ENCODE data around the gene NCOR2.

The NCOR2 gene

DNA sequence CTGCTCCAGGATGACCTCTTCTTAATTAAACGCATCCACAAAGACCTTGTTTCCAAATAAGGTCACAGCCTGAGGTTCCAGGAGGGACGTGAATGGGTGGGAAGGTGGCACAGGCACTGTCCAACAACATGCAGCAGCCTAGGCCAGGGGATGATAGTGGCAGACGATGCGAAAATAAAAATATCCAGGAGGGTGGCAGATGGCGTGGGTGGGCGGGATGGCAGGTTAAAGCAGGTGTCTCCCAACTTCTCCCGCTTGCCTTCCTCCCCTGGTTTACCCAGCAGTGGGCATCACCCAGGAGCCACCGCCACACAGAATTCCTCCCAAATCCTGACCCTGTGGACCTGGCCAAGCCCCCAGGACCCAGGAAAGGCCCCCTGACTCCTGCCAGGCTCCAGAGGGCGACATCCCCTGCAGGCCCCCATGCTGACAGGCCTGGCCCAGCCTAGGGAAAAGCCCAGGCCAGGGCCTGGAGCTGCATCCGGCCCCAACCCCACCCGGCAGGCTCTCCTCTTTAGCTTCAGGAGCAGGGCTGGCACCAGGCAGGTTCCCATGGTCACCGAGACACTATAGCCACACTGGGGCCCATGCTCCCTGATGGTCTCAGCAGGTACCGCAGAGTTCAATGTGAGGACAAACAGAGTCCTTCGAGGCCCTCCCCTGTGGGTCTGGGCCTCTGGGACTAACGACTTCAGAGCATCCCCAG lies 9.7 kb downstream of the NCOR2 start:
- DNase-seq: no peak

DNA sequence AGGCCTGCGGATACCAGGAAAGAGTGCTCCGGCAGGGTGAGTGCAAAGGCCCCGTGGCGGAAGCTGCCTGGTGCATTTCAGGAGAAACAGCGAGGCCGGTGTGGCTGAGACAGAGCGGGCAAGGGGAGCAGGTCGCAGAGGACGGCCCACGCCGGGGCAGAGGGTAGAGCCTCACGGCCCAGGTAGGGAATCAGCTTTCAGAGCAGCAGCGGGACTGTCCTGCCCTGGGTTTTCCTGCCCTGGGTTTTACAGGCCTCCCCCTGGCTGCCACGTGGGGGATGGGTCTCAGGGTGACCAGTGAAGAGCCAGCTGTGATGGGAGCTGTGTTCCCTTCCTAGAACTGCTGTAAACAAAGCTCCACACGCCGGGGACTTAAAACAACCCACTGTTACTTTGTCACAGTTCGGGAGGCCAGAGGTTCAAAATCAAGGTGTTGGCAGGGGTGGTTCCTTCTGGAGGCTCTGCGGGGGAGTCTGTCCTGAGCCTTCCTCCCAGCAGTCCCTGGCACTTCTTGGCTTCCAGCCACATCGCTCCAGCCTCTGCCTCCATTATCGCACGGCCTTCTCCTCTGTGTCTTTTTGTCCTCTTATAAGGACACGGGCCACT lies 10.4 kb downstream of the NCOR2 start:
- DNase-seq: no peak

DNA sequence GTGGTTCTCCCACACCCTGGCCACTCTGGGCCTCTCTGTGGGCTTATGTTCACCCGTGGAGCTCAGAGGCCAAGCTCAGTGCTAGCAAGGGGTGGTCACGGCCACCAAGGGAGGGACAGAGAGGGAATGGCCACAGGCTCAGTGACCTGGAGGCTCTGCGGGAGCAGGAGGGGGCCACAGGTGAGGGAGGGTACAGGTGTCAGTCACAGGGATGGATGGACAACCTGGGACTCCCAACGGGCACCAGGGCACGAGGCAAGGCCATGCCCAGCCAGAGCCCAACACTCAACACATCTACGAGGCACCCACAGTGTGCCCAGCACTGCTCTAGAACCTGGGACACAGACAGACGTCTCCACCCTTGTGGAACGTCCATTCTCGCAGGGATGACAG lies 11.3 kb downstream of the NCOR2 start:
- no peak for DNase-seq

DNA sequence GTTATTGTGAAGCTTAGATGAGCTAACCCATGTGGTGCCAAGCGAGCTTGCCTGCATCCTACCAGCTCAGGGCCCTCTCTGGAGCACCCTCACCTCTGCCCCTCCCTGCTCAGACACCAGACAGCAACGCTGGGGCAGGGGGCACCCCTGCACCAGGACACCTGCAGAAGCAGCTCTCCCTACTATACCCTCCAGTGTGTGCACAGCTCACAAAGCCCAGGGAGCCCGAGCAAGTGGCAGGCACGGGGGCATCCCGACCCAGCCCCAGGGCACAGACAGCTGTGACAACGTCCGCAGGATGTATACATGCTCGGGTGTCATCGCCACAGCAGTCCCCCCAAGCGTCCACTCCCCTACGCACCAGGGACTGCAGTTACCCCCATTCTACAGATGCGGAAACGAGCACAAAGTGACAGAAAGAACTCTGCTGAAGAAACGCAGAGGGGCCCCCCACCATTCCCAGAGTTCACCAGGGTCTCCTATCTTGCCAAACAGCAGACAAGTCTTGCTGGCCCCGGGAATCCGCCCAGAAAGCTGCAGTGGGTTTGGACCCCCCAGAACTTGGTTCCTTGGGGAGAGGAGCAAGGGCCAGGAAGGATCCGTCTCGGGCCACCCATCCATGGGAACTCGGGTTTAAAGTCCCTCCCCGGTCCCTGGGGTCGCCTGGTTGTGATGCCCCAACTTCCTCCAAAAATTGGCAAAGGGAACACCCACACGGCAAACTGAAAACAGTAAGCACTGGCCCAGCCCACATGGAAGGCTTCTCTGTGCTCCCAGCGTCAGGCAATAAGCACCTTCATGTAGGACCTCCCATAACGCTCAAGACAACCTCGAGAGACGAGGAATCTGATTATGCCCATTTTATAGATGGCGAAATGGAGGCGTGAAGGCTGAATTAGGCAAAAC lies 12.0 kb downstream of the NCOR2 start:
- DNase-seq: peak; percentile 38

DNA sequence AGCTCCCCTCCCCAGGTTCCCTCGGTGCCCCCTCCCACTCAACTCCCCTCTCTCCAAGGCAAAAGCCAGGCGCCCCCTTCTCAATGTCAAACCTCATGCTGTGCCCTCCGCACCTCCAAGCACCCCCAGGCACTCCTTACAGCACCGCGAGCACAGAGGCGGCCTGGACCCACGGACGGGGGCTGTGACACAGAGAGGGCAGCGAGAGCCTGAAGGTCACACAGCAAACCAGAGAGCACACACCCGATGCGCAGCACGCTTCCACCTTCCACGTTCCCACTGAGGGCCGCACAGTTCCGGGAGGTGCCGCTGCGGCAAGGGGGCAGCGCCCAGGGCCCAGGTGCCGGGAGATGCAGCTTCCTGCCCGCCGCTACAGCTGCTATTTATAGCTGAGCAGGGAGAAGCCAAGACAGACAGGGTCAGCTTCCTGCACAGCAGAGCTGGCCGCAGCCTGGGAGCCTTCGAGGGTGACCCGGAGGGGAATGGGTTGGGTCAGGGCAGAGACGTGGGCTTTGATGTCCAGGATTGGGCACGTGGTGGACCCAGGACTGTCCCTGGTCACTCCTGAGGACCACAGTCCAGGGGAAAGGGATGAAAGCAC lies 12.9 kb downstream of the NCOR2 start:
- no peak for DNase-seq

DNA sequence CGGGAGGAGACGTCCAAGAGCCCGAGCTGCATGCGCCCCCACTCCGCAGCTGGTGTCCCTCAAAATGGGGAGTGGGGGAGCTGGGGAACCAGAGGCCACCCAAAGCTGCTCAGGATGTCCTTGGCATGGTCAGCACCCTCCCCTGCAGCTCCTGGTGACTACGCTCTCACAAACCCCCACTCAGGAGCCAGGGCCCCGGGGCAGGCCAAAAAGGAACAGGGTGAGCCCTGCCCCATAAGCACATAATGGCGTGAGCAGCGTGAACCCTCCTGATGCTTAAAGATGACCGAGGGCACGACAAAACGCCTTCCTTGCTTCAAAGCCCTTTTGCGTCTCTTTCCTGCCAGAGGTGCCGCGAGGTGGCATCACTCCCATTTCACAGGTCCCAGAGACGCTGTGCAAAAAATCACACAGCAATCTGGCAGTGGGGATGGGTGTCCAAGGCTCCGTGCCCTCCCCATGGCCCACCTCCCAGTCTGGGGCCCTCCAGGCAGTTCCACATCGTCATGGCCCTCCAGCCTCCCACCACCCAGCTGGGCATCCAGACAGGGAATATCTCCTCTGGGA lies 13.5 kb downstream of the NCOR2 start:
- DNase-seq: no peak

DNA sequence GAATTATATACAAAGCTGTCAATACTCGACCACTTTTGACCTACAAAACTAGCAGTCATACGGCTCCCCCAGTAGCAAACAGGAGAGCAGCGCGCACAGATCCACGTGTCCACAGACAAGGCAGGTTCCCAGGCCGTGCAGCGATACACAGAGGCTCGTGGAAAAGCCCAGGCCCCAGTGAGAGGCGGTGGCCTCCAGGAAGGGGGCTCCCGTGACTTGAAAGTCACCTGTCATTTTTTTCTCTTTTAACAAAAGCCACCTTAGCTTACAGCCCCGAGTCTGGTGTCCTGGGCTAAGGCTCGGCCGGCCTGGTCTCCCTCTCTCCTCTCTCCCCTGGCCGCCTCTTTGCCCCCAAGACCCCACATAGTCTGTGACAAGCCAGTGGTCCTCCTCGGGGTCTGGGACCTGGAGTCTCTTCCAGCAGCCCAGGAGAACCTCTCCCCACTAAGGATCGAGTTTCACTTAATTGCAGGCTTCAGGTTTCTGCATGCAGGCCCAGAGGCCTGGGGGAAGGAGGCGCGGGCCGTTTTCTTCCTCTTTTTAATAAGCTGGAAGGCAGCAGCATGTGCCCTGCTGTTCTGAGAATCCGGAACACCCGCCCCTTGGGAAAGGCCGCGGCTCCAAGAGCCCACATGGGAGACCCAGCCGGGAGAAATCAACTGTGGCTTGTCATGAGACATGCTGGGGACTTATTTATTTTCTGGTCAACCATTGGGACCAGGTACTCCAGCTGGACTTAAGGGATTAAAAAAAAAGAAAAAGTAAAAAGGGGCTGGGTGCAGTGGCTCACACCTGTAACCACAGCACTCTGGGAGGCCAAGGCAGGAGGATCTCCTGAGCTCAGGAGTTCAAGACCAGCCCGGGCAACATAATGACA lies 15.9 kb downstream of the NCOR2 start:
- DNase-seq: peak; percentile 85

DNA sequence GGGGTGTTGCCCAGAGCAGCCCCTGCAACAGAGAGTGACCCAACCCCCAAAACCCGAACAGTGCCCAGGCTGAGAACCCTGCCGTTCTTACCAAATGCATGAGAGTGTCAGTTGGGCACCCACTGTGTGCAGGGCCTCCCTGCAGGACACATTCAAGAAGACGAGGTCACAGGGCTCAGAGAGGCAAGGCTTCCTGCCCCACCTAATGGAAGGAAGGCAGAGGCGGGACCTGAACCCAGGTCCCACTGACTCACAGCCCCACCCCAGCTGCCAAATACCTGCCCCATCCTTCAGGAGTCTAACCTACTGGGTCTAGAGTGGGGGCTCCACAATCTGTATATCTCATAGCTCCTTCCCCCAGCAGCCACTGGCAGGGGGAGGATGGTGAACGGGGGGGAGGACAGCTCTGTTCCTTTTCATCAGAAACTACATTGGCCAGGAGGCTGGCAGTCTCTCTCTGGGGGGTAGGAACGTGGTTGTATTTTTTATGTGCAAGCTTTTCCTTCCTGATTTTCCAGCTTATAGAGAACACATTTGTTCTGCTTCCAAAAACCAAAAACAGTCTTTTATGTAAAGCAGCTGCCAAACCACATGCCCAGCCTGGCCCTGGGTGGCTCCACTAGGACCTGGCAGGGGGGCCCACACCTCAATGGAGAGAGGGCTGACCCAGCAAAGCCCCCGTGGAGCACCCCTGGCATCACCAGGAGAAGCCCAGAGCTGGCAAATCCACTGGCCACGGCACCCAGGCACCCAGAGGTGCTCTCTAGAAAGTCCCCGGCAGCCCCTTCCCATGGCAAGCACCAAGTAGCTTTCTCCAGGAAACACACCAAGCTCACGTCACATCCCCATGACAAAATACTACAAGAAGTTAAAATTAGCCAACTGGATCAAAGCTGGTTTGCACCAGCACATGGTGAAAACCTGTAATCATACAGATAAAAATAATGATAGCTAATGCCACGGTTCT lies 17.0 kb downstream of the NCOR2 start:
- DNase-seq: peak; percentile 54

DNA sequence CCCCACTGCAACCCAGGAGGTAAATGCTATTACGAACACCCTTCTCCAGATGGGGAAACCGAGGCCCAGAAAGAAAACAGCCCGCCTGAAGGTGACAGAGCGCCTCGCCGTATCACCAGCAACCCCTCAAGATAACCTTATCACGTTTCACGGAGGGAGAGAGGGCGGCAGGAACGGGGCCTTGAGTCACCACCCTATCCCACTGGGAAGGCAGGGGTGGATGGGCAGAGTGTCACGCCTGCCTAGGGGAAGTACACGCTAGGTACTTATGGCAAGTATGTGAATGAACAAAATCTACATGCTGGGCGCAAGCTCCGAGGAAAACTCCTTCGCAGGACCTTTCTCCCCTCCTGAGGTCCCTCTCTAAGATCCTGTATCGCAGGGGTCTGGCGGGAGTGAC lies 17.8 kb downstream of the NCOR2 start:
- no peak for DNase-seq

DNA sequence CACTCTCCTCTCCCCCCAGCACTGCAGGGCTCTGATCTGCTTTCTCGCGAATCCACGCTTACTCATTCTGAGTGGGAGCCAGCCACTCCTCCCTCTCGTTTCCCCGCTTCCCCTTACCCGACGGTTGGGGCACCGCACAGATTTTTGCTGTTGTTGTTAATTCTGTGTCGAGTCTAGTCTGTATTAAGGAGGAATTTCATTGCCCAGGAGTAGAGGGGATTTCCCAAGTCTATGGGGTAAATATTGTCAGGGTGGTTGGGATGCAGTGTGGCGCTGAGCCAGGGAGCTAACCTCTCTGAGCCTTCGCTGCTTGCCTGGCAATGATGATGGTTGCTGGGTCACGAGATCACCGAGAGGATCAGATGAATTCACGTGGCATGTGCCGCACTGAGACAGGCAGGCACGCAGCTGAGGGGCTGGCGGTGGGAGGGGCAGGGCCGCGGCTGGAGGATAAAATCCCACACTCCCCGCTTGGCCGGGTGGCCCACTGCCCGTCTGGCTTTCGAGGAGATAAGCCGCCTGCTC lies 18.5 kb downstream of the NCOR2 start:
- DNase-seq: peak; percentile 94

DNA sequence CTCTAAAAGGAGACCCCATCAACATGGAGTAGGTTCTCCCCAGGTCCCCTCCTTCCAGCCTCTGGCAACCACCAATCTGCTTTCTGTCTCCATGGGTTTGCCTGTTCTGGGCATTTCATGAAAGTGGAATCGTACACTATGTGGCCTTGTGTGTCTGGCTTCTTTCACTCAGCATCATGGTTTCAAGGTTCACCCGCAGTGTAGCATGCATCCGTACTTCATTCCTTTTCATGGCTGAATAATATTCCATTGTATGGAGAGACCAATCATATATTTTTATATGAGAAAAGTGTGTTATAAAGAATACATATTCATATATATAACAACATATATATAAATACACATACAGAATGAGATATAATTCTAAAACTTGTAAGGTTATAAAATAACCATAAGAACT lies 19.8 kb downstream of the NCOR2 start:
- no peak for DNase-seq

DNA sequence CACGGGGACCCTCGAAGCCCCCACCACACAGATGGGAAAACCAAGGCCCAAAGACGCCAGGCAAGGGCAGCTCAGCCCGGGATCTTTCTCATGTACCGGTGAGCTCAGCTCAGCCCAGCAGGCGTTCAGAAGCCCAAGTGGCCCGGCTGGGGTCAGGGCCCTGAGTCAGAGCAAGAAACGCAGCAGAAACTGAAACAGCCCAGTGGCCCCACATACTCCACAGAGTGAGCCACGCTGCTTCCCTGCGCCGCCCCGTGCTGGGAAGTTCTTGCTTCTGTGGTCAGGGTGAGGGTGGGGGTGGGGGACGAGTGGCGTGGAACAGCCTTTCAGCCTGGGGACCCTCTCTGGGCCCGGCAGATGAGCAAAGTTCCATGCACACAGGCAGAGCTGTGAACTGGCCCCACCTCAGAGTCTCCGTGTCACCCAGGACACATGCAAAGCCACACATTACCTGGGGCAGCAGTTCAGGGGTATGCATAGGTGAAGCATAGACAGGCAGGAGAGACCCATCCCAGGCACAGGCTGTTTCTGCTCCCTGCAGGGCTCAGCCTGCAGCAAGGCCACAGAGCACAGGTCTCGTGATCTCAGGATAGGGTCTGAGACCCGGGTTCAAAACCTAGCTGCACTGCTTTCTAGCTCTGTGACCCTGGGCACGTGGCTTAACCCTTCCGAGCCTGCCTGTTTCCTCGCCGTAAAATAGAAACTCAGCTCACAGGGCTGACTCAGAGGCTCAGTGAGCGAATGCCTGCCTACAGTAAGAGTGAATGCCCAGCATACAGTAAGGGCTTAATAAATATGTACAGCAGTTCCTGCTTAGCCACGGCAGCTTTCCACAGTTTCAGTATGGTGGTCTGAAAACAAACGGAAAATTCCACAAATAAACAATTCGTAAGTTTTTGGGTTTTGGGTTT lies 21.6 kb downstream of the NCOR2 start:
- DNase-seq: peak; percentile 92

DNA sequence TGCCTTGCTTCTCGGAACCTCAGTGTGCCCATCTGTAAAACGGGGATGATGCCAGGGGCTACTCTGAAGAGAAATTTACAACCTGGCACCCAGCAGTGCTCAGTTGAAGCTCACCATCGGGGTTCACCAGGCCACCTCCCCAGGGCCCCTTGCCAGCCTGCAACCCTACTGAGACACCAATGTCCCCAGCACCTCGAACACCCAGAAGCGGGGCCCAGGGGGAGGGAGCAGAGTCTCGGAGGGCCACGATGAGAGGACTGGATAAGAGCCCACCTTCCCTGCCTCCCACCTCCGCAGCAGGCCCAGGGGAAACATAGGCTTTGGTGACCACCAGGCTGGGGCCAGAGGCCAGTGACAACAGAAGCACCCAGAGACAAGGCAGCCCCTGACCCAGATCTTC lies 22.4 kb downstream of the NCOR2 start:
- DNase-seq: no peak

DNA sequence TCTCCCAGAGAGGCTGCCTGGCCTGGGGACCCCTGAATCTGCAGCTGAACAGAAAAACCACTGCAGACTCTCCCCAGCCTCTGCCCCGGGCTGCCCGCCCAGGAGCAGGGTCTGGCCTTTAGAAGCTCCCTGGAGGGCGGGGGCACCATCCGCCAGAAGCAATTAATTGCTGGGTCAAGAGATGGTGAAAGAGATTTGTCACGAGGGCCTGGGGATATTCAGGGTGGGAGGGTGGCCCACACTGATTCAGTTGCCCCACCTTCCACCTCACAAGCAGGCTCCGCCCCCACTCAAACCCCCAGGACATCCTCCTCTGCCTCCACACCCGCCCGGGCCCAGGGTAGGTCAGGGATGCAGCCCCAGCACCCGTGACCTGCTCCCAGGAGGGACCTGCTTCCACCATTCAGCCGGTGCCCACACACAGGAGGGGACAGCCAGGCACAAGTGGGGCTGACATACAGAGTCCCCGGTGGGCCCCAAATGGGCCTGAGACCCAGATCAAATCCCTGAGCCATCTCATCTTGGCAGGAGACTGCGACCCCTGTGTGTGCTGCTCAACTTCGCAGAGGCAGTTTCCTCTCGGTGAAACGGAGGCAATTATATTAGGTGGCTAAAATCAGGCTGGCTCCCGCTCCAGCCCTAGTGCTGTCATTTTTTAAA lies 23.0 kb downstream of the NCOR2 start:
- DNase-seq: no peak

DNA sequence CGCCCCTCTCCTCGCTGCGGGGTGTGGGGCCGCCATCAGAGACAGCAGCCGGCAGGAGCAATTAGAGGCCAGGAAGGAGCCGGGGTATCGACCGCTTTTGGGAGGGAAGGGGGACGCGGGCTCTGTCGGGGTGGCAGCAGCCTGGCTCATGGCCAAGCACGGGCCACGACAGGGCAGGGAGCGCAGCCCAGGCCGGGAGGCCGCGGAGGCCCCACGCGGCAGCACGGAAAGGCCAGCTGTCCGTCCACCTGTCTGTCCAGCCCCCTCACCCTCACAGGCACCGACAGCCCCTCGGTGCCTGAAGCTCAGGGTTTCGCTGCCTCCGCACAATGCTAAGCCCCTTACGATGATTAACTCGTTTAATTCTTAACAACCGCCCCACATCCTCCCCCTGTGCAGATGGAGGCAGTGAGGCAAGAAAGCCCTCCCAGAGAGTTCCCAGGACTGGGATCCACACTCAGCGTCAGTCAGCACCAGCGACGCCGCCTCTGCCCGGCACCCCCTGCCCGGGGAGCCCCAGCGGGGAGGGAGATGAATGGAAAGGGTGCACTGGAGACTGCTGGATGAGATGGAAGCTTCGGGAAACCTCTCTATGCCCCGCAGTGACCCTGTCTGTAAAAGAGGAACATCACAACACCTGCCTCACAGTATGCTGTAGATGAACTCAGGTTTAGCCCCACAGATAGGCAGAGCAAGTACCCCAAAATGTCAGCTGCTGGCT lies 23.7 kb downstream of the NCOR2 start:
- no peak for DNase-seq

DNA sequence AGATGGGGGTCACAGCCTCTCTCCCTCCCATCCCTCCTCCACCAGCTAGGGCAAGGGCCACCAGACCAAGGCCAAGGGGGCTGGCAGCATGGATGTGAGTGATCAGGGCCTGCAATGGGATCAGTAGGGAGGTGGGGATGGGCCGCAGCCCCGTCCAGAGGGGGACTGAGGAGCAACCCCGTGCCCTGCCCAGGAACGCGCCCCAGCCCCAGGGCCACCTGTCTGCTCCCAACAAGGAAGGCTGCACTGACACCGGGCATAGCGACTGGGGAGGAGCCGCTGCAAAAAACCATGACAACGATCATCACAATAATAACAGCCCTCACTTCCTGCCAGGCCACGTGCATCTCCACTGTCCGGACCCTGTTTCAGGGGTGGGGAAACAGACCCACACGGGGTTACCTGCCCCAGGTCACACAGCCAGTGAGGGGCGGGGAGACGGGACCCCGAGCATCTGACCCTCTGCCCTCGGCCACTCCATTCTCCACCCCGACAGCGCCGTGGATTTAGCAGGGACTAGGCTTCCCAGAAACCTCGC lies 24.3 kb downstream of the NCOR2 start:
- DNase-seq: peak; percentile 15

DNA sequence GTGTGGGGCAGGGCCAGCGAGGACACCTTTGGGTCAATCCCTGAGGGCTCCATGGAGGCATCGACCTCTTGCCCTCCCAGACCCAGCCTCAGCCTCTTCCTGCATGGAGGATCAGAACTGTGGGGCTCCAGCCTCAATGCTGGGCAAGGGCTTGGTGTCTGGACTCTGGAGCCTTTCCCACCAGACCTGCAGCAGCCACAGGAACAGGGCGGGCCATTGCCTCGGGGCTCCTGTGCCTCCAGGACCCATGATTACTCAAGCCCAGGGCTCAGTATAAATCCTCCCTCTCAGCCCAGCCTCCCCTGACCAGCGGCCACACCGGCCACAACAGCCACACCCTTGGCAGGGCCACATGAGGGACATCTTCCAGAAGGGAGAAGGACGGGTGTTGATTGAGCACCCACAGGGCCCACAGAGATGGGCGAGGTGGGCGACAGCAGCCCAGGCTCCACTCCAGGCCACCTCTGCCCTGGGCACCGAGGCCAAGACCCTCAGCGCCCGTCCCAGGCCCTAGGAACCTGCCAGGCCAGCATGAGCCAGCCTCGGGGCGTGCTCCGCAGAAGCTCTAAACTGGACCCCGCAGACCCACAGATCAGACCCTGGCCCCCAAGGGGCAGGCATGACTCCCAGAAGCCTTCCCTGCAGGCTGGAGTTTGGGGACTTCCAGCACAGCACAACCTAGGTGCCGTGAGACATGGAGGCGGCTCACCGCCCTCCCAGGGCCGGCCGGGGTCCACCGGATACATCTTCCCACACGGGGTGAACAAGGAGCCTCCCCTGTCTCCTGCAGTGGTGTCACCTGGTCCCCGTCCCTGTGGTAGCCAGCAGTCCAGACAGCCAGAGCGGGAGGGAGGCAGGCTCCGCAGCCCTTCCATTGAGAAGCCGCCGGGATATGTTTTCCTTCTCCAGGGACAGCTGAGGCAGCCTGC lies 25.1 kb downstream of the NCOR2 start:
- no peak for DNase-seq

All from inflammatory macrophage treated with lipopolysaccharide for 4 hours (primary cell).